ENCODE results near the gene CAMK1D. TPM values are rescaled to one million over a fixed set of nuclear protein-coding genes. Genes with fewer than 3 reads are reported as not detected.

Gene CAMK1D
- total RNA-seq, 1 experiment from 2014 or later, result 6.0 TPM

GRCh38 chr10:12841426-12841825, 492.1 kb downstream of the CAMK1D start:
- DNase-seq, result no peak
- Histone ChIP-seq H3K27ac (no peak overlapping the region), H3F3A (ENCODE audit: insufficient read depth, low read depth) (peaks cover 8% of the 10 kb centered on the region; the same call in 1 of the 2 replicates), H3K4me3 (no peak overlapping the region), H3K27me3 (ENCODE audit: insufficient read depth, low read depth) (no peaks in the 10 kb centered on the region), H3K9me2 (ENCODE audit: insufficient read depth) (no peaks in the 10 kb centered on the region), H4K20me1 (ENCODE audit: insufficient read depth) (no peaks in the 10 kb centered on the region), H3K36me3 (ENCODE audit: low read depth) (no peaks in the 10 kb centered on the region), H3K9me3 (ENCODE audit: insufficient read depth, low read depth) (no peaks in the 10 kb centered on the region), H3K4me2 (no peak overlapping the region), H3K4me1 (replicated peaks; ENCODE audit: insufficient read depth) (peaks cover 13% of the 10 kb centered on the region), H3K79me2 (ENCODE audit: low read depth) (no peaks in the 10 kb centered on the region), H2AFZ (no peak overlapping the region)
- ChIA-PET CTCF (no interaction called here), POLR2A (ENCODE audit: unreplicated experiment) (no interaction called here)
- TF ChIP-seq CTCF (conservative IDR thresholded peaks at IDR 0.05) (no peak), EZH2 (IDR thresholded peaks at IDR 0.05; ENCODE audit: low read depth) (no peak)
- BruUV-seq (replicated peaks), result no TSS peak
- intact Hi-C loops (cut with micrococcal nuclease; ENCODE audit: unreplicated experiment), result no loop called here

- Histone ChIP-seq H3K4me1 (replicated peaks; ENCODE audit: insufficient read depth) (peaks cover 13% of the 10 kb centered on the region), H2AFZ (no peak overlapping the region), H3K79me2 (ENCODE audit: low read depth) (no peaks in the 10 kb centered on the region), H3K36me3 (ENCODE audit: low read depth) (no peaks in the 10 kb centered on the region), H3K27me3 (ENCODE audit: insufficient read depth, low read depth) (no peaks in the 10 kb centered on the region), H3F3A (ENCODE audit: insufficient read depth, low read depth) (peaks cover 8% of the 10 kb centered on the region; the same call in 1 of the 2 replicates), H4K20me1 (ENCODE audit: insufficient read depth) (no peaks in the 10 kb centered on the region), H3K4me3 (no peak overlapping the region), H3K4me2 (no peak overlapping the region), H3K9me2 (ENCODE audit: insufficient read depth) (no peaks in the 10 kb centered on the region), H3K27ac (no peak overlapping the region), H3K9me3 (ENCODE audit: insufficient read depth, low read depth) (no peaks in the 10 kb centered on the region)
- DNase-seq, result no peak
- CTCF ChIA-PET, result no interaction called here
- intact Hi-C loops (cut with micrococcal nuclease; ENCODE audit: unreplicated experiment), result no loop called here
- TF ChIP-seq CTCF (conservative IDR thresholded peaks at IDR 0.05), result no peak
- no peak for TF ChIP-seq EZH2 (IDR thresholded peaks at IDR 0.05; ENCODE audit: low read depth)
- POLR2A ChIA-PET (ENCODE audit: unreplicated experiment), result no interaction called here
- BruUV-seq (replicated peaks), result no TSS peak
Measured at GRCh38 chr10:12841826-12842225, 492.5 kb downstream of the CAMK1D start.

- Histone ChIP-seq H3K79me2 (ENCODE audit: low read depth) (no peaks in the 10 kb centered on the region), H2AFZ (no peak overlapping the region), H4K20me1 (ENCODE audit: insufficient read depth) (no peaks in the 10 kb centered on the region), H3K27ac (no peak overlapping the region), H3F3A (ENCODE audit: insufficient read depth, low read depth) (peaks cover 8% of the 10 kb centered on the region; the same call in 1 of the 2 replicates), H3K9me3 (ENCODE audit: insufficient read depth, low read depth) (no peaks in the 10 kb centered on the region), H3K4me1 (replicated peaks; ENCODE audit: insufficient read depth) (peaks cover 13% of the 10 kb centered on the region), H3K36me3 (ENCODE audit: low read depth) (no peaks in the 10 kb centered on the region), H3K4me3 (no peak overlapping the region), H3K4me2 (no peak overlapping the region), H3K9me2 (ENCODE audit: insufficient read depth) (no peaks in the 10 kb centered on the region), H3K27me3 (ENCODE audit: insufficient read depth, low read depth) (no peaks in the 10 kb centered on the region)
- DNase-seq, result no peak
- ChIA-PET CTCF (no interaction called here), POLR2A (ENCODE audit: unreplicated experiment) (no interaction called here)
- intact Hi-C loops (cut with micrococcal nuclease; ENCODE audit: unreplicated experiment), result no loop called here
- TF ChIP-seq CTCF (conservative IDR thresholded peaks at IDR 0.05) (no peak), EZH2 (IDR thresholded peaks at IDR 0.05; ENCODE audit: low read depth) (no peak)
- BruUV-seq (replicated peaks), result no TSS peak
Measured at GRCh38 chr10:12842310-12842709, 493.0 kb downstream of the CAMK1D start.

All from PC-9 (cell line).